T-helper 1 cell treated with Interleukin-12 subunit alpha and Interleukin-12 subunit beta and Interleukin-4 antibody, amounts not matched to agents 30 ng/mL and 1 ng/mL, for 36 hours (primary cell): ENCODE results near the gene HSPB2. TPM values are rescaled to one million over a fixed set of nuclear protein-coding genes. Genes with fewer than 3 reads are reported as not detected.

Experiments
- total RNA-seq: library from RNA; stranded (reverse); gene quantifications from 2 replicates; pipeline ENCODE4 v1.2.3, GENCODE V29; 2022

HSPB2 gene
- total RNA-seq, 1 donor from 2014 or later, result not detected

Other genes with a start within 250 kb of the HSPB2 start
- gene PPP2R1B, start 146.3 kb upstream of the HSPB2 start, total RNA-seq, result 49.3 and 60.7 TPM in 2 replicates
- gene ALG9, start 41.2 kb upstream of the HSPB2 start, total RNA-seq, result 24.6 and 25.5 TPM in 2 replicates
- 4.3 and 4.7 TPM in 2 replicates for gene FDXACB1, start 33.6 kb upstream of the HSPB2 start, total RNA-seq
- 11.5 and 12.0 TPM in 2 replicates for gene CFAP68, start 33.2 kb upstream of the HSPB2 start, total RNA-seq
- gene CRYAB, start 964 bp upstream of the HSPB2 start, total RNA-seq, result 0.76 TPM in 1 of 2 replicates, not detected in the other
- not detected in 2 replicates for gene C11orf52, start 6.2 kb downstream of the HSPB2 start, total RNA-seq
- 6.5 and 7.7 TPM in 2 replicates for gene DIXDC1, start 24.6 kb downstream of the HSPB2 start, total RNA-seq
- 31.1 and 31.7 TPM in 2 replicates for gene DLAT, start 112.7 kb downstream of the HSPB2 start, total RNA-seq
- gene PIH1D2, start 161.3 kb downstream of the HSPB2 start, total RNA-seq, result not detected in 2 replicates
- 20.6 and 22.5 TPM in 2 replicates for gene NKAPD1, start 161.6 kb downstream of the HSPB2 start, total RNA-seq
- 52.0 and 60.2 TPM in 2 replicates for gene TIMM8B, start 174.0 kb downstream of the HSPB2 start, total RNA-seq
- gene SDHD, start 174.1 kb downstream of the HSPB2 start, total RNA-seq, result 84.0 and 86.2 TPM in 2 replicates